Chondrocyte (in vitro differentiated cells): ENCODE data around the gene CDH12. TPM values are rescaled to one million over a fixed set of nuclear protein-coding genes. Genes with fewer than 3 reads are reported as not detected.

Source experiments
- DNase-seq: peaks from one replicate; pipeline ENCODE4 v3.0.0; 2021; ENCODE audit warnings: mixed read lengths, low spot score
- H3K27ac Mint-ChIP-seq: one replicate; pipeline ENCODE4 v1.8.0; 2021; ENCODE audit warnings: mild to moderate bottlenecking, moderate library complexity, mixed read lengths; ENCODE audit not compliant: unreplicated experiment
- H3K27me3 Mint-ChIP-seq: 2 replicates; pipeline ENCODE4 v1.8.0; 2021; ENCODE audit warnings: low read depth, mixed read lengths
- H3K36me3 Mint-ChIP-seq: 2 replicates; pipeline ENCODE4 v1.8.0; 2021; ENCODE audit warnings: low read depth, mixed read lengths
- H3K4me1 Mint-ChIP-seq: 2 replicates; pipeline ENCODE4 v1.8.0; 2021; ENCODE audit warnings: low read depth, mild to moderate bottlenecking, mixed read lengths
- H3K4me3 Mint-ChIP-seq: one replicate; pipeline ENCODE4 v1.8.0; 2021; ENCODE audit warnings: mild to moderate bottlenecking, moderate library complexity, mixed read lengths; ENCODE audit not compliant: unreplicated experiment
- H3K9me3 Mint-ChIP-seq: 2 replicates; pipeline ENCODE4 v1.8.0; 2021; ENCODE audit warnings: low read depth, mixed read lengths
- CTCF ChIP-seq: fragments of 200-600 bp; sonication (generic); IDR thresholded peaks from 2 replicates; pipeline ENCODE4 v1.5.0; 2021; ENCODE audit warnings: antibody characterized with exemption, mild to moderate bottlenecking, moderate library complexity
- total RNA-seq: library from RNA; stranded (reverse); gene quantifications from 3 replicates; pipeline ENCODE4 v1.2.1, GENCODE V29; 2021

CDH12 gene
- total RNA-seq, 1 donor from 2014 or later = not detected

- DNase-seq = no peak
- TF ChIP-seq CTCF = no peak
These were observed 1070.0 kb downstream of the CDH12 start for GRCh38 chr5:21783074-21783679.

GRCh38 chr5:21776466-21776865, 1076.7 kb downstream of the CDH12 start:
- Mint-ChIP-seq H3K9me3 (no peaks in the 10 kb centered on the region), H3K36me3 (no peaks in the 10 kb centered on the region), H3K27ac (no peak overlapping the region), H3K4me1 (no peaks in the 10 kb centered on the region), H3K27me3 (peaks cover 3% of the 10 kb centered on the region), H3K4me3 (no peak overlapping the region)
- TF ChIP-seq CTCF = no peak
- no peak for DNase-seq

More at GRCh38 chr5:21783074-21783679, 1070.0 kb downstream of the CDH12 start:
- Mint-ChIP-seq H3K4me3 (no peak overlapping the region), H3K36me3 (no peaks in the 10 kb centered on the region), H3K9me3 (peaks cover 10% of the 10 kb centered on the region), H3K27ac (no peak overlapping the region), H3K27me3 (peaks cover 3% of the 10 kb centered on the region), H3K4me1 (no peaks in the 10 kb centered on the region)

DNA sequence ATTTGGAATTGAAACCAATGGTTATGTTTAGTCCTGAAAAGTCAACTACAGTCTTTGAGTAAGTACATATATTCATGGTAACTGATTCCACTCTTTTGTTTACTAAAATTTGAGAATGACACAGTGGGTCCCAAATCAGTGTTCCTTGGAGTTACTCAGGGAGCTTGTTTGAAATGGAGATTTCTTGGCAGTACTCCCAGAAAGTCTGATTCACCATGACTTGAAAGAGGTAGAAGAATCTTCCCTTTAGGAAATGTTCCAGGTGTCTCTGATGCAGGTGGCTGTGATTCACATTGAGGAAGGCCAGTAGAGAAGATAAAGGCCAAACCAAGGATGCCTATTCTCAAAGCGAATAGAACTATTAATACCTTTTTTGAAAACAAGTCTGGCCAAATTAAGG, 1078.3 kb downstream of the CDH12 start:
- peaks cover 3% of the 10 kb centered on the region for H3K27me3 Mint-ChIP-seq
- no peaks in the 10 kb centered on the region for H3K4me1 Mint-ChIP-seq
- no peaks in the 10 kb centered on the region for H3K36me3 Mint-ChIP-seq
- no peak for DNase-seq
- TF ChIP-seq CTCF = no peak
- H3K27ac Mint-ChIP-seq = no peak overlapping the region
- H3K4me3 Mint-ChIP-seq = no peak overlapping the region
- no peaks in the 10 kb centered on the region for H3K9me3 Mint-ChIP-seq

DNA sequence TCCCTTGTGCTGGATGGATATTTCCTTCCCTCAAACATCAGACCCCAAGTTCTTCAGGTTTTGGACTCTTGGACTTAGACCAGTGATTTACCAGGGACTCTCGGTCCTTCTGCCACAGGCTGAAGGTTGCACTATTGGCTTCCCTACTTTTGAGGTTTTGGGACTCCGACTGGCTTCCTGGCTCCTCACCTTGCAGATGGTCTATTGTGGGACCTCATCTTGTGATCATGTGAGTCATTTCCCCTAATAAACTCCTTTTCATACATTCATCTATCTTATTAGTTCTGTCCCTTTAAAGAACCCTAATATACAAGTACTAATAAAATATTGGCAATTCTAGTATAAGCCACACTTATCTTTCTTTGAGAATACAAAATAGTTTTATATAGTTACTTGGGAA, 1078.9 kb downstream of the CDH12 start:
- no peaks in the 10 kb centered on the region for H3K4me1 Mint-ChIP-seq
- no peak overlapping the region for H3K27ac Mint-ChIP-seq
- no peaks in the 10 kb centered on the region for H3K9me3 Mint-ChIP-seq
- H3K4me3 Mint-ChIP-seq = no peak overlapping the region
- no peaks in the 10 kb centered on the region for H3K36me3 Mint-ChIP-seq
- no peak for TF ChIP-seq CTCF
- H3K27me3 Mint-ChIP-seq = peaks cover 3% of the 10 kb centered on the region
- DNase-seq = no peak

- H3K9me3 Mint-ChIP-seq = no peaks in the 10 kb centered on the region
- H3K4me3 Mint-ChIP-seq = no peak overlapping the region
- no peak for DNase-seq
- H3K4me1 Mint-ChIP-seq = no peaks in the 10 kb centered on the region
- H3K27me3 Mint-ChIP-seq = peaks cover 7% of the 10 kb centered on the region
- no peaks in the 10 kb centered on the region for H3K36me3 Mint-ChIP-seq
- TF ChIP-seq CTCF = no peak
- no peak overlapping the region for H3K27ac Mint-ChIP-seq
These were observed 1079.7 kb downstream of the CDH12 start for GRCh38 chr5:21773456-21773855.
